HepG2 (cell line): ENCODE data around the gene AMPD2.

Source experiments
- CHCHD3 ChIP-seq: sonication (generic); formaldehyde crosslinking; IDR thresholded peaks from 2 replicates; pipeline ENCODE4 v1.8.0; 2022; ENCODE audit warnings: mild to moderate bottlenecking, missing genetic modification reagents, moderate library complexity
- CTCF ChIP-seq: sonication (generic); formaldehyde crosslinking; IDR thresholded peaks from 2 replicates; pipeline ENCODE4 v1.5.0; 2020; ENCODE audit warnings: mild to moderate bottlenecking, missing genetic modification reagents, moderate library complexity
- HCFC1 ChIP-seq: fragments of 150-350 bp; IDR thresholded peaks from 2 replicates; pipeline ENCODE4 v1.6.1; 2014; ENCODE audit warnings: low read depth, low read length
- HIC2 ChIP-seq: sonication (generic); formaldehyde crosslinking; IDR thresholded peaks from 2 replicates; pipeline ENCODE4 v1.9.0; 2022; ENCODE audit warnings: low read depth, missing genetic modification reagents
- POLR2A ChIP-seq, 2 experiments: IDR thresholded peaks; 2 replicates each; pipeline ENCODE4 v1.6.1; 2011; ENCODE audit warnings: low read depth in 2 of 2, low read length in 2 of 2, mild to moderate bottlenecking in 1 of 2, moderate library complexity in 1 of 2; ENCODE audit not compliant: insufficient read depth in 1 of 2
- REPIN1 ChIP-seq: sonication (generic); formaldehyde crosslinking; IDR thresholded peaks from 2 replicates; pipeline ENCODE4 v1.8.0; 2022; ENCODE audit warnings: missing genetic modification reagents, low read depth, mild to moderate bottlenecking, borderline replicate concordance
- RNF219 ChIP-seq: sonication (generic); formaldehyde crosslinking; IDR thresholded peaks from 2 replicates; pipeline ENCODE4 v1.5.0; 2020; ENCODE audit warnings: mild to moderate bottlenecking, missing genetic modification reagents
- SALL2 ChIP-seq: sonication (generic); formaldehyde crosslinking; IDR thresholded peaks from 2 replicates; pipeline ENCODE4 v1.8.1; 2023; ENCODE audit warnings: mild to moderate bottlenecking, missing genetic modification reagents, inconsistent platforms
- SP2 ChIP-seq: sonication (generic); formaldehyde crosslinking; IDR thresholded peaks from 2 replicates; pipeline ENCODE4 v1.5.1; 2020; ENCODE audit warnings: mild to moderate bottlenecking, missing genetic modification reagents
- ZNF460 ChIP-seq: sonication (generic); formaldehyde crosslinking; IDR thresholded peaks from 2 replicates; pipeline ENCODE4 v1.5.1; 2020; ENCODE audit warnings: missing genetic modification reagents, mild to moderate bottlenecking, borderline replicate concordance
- ZNF607 ChIP-seq: sonication (generic); formaldehyde crosslinking; IDR thresholded peaks from 2 replicates; pipeline ENCODE4 v1.5.1; 2020; ENCODE audit warnings: missing genetic modification reagents, mild to moderate bottlenecking, borderline replicate concordance
- ZSCAN25 ChIP-seq: sonication (generic); formaldehyde crosslinking; IDR thresholded peaks from 2 replicates; pipeline ENCODE4 v1.8.0; 2022; ENCODE audit warnings: mild to moderate bottlenecking, missing genetic modification reagents

GRCh38 chr1:109635862-109636200 lies 16.2 kb downstream of the AMPD2 start:
- TF ChIP-seq SP2 (CRISPR knock-in tag), result no peak
- no peak for TF ChIP-seq SALL2 (CRISPR knock-in tag)
- no peak for TF ChIP-seq HIC2
- TF ChIP-seq CTCF (CRISPR knock-in tag), result no peak
- TF ChIP-seq REPIN1, result no peak
- TF ChIP-seq CHCHD3 (CRISPR knock-in tag), result no peak
- TF ChIP-seq RNF219 (CRISPR knock-in tag), result no peak
- no peak for TF ChIP-seq POLR2A (IDR thresholded peaks at IDR 0.05; ENCODE audit: insufficient read depth in 1 of 2, low read depth in 2 of 2, low read length in 2 of 2)
- no peak for TF ChIP-seq ZNF607 (CRISPR knock-in tag)
- TF ChIP-seq ZSCAN25 (CRISPR knock-in tag), result no peak
- TF ChIP-seq HCFC1, result no peak
- TF ChIP-seq ZNF460, result no peak
